ENCODE results near the gene TNIK.

The TNIK gene

GRCh38 chr3:171283848-171284222, 176.4 kb downstream of the TNIK start:
- no peaks in the 10 kb centered on the region for H3K27me3 ChIP-seq
- peaks cover 6% of the 10 kb centered on the region; the same call in 1 of the 2 replicates for H3K4me1 ChIP-seq
- no peak overlapping the region for H3K4me3 ChIP-seq (ENCODE audit: low read depth, low read length)
- TF ChIP-seq, protein P1, sequence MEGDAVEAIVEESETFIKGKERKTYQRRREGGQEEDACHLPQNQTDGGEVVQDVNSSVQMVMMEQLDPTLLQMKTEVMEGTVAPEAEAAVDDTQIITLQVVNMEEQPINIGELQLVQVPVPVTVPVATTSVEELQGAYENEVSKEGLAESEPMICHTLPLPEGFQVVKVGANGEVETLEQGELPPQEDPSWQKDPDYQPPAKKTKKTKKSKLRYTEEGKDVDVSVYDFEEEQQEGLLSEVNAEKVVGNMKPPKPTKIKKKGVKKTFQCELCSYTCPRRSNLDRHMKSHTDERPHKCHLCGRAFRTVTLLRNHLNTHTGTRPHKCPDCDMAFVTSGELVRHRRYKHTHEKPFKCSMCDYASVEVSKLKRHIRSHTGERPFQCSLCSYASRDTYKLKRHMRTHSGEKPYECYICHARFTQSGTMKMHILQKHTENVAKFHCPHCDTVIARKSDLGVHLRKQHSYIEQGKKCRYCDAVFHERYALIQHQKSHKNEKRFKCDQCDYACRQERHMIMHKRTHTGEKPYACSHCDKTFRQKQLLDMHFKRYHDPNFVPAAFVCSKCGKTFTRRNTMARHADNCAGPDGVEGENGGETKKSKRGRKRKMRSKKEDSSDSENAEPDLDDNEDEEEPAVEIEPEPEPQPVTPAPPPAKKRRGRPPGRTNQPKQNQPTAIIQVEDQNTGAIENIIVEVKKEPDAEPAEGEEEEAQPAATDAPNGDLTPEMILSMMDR (IDR thresholded peaks at IDR 0.05; ENCODE audit: low read depth, low read length): no peak
- H3K36me3 ChIP-seq: no peaks in the 10 kb centered on the region
- no peaks in the 10 kb centered on the region for H3K9me3 ChIP-seq
- DNase-seq: no peak

- TF ChIP-seq, protein P1 (IDR thresholded peaks at IDR 0.05; ENCODE audit: low read depth, low read length): no peak
- no peak overlapping the region for H3K4me3 ChIP-seq (ENCODE audit: low read depth, low read length)
- H3K4me1 ChIP-seq: peaks cover 6% of the 10 kb centered on the region; the same call in 1 of the 2 replicates
- no peak for DNase-seq
- H3K27me3 ChIP-seq: no peaks in the 10 kb centered on the region
- no peaks in the 10 kb centered on the region for H3K9me3 ChIP-seq
- H3K36me3 ChIP-seq: no peaks in the 10 kb centered on the region
These were observed 176.9 kb downstream of the TNIK start for GRCh38 chr3:171283183-171283847.

GRCh38 chr3:171282041-171282440, 178.2 kb downstream of the TNIK start:
- TF ChIP-seq, protein P1 (IDR thresholded peaks at IDR 0.05; ENCODE audit: low read depth, low read length): no peak
- Histone ChIP-seq H3K9me3 (no peaks in the 10 kb centered on the region), H3K4me3 (ENCODE audit: low read depth, low read length) (no peak overlapping the region), H3K4me1 (peaks cover 6% of the 10 kb centered on the region; the same call in 1 of the 2 replicates), H3K36me3 (no peaks in the 10 kb centered on the region), H3K27me3 (no peaks in the 10 kb centered on the region)
- no peak for DNase-seq

GRCh38 chr3:171281256-171281992, 178.8 kb downstream of the TNIK start:
- H3K36me3 ChIP-seq: no peaks in the 10 kb centered on the region
- no peak for DNase-seq
- H3K4me1 ChIP-seq: peaks cover 6% of the 10 kb centered on the region; the same call in 1 of the 2 replicates
- H3K27me3 ChIP-seq: no peaks in the 10 kb centered on the region
- no peak overlapping the region for H3K4me3 ChIP-seq (ENCODE audit: low read depth, low read length)
- no peaks in the 10 kb centered on the region for H3K9me3 ChIP-seq
- TF ChIP-seq, protein P1 (IDR thresholded peaks at IDR 0.05; ENCODE audit: low read depth, low read length): no peak

DNA sequence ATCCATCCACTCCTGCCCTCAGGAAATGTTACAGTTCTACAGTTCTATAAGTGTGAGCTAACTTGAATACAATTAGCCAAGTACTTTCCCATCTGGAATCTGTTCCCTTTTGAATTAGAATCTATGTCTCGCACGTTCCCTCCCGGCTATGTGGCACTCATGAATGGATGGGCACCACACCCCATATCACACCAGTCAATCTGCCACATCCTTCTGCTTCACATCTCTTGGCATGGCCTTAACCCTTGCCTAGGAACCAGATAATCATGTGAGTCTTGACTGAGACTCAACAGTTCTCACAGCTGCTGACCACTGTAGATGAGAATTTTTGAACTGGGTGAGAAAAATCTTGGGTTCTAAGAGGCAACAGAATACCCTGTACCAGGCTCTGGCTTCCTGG, 180.2 kb downstream of the TNIK start:
- no peaks in the 10 kb centered on the region; the same call in 1 of the 2 replicates for H3K4me1 ChIP-seq
- DNase-seq: no peak
- H3K36me3 ChIP-seq: no peaks in the 10 kb centered on the region
- no peaks in the 10 kb centered on the region for H3K27me3 ChIP-seq
- TF ChIP-seq, protein P1 (IDR thresholded peaks at IDR 0.05; ENCODE audit: low read depth, low read length): no peak
- H3K9me3 ChIP-seq: no peaks in the 10 kb centered on the region
- H3K4me3 ChIP-seq (ENCODE audit: low read depth, low read length): no peak overlapping the region

- Histone ChIP-seq H3K4me1 (no peaks in the 10 kb centered on the region), H3K9me3 (no peaks in the 10 kb centered on the region), H3K36me3 (no peaks in the 10 kb centered on the region), H3K27me3 (no peaks in the 10 kb centered on the region), H3K4me3 (ENCODE audit: low read depth, low read length) (no peak overlapping the region)
- TF ChIP-seq, protein P1 (IDR thresholded peaks at IDR 0.05; ENCODE audit: low read depth, low read length): no peak
- DNase-seq: no peak
These were observed 182.0 kb downstream of the TNIK start for GRCh38 chr3:171278299-171278590.
